Activated CD4-positive, alpha-beta memory T cell treated with anti-CD3 and anti-CD28 coated beads for 36 hours (primary cell): Measurements from ENCODE around the gene MT1A. TPM values are rescaled to one million over a fixed set of nuclear protein-coding genes. Genes with fewer than 3 reads are reported as not detected.

Experiments used
- CTCF ChIA-PET: fragments of 350-600 bp; sonication (Branson Sonifier 250); formaldehyde crosslinking; loops from one replicate; lab custom pipeline; 2021; ENCODE audit warnings: antibody characterized with exemption, inconsistent platforms; lab: Charles Lee
- POLR2A ChIA-PET: fragments of 350-600 bp; sonication (Branson Sonifier 250); formaldehyde crosslinking; loops from one replicate; lab custom pipeline; 2021; ENCODE audit warnings: antibody characterized with exemption; lab: Charles Lee
- DNase-seq: peaks from one replicate; pipeline ENCODE4 v3.0.0-alpha.2; 2020
- H3K27ac Mint-ChIP-seq: one replicate; pipeline ENCODE4 v1.8.0; 2021; ENCODE audit warnings: mixed read lengths
- H3K27me3 Mint-ChIP-seq: one replicate; pipeline ENCODE4 v1.8.0; 2021; ENCODE audit warnings: mixed read lengths
- H3K36me3 Mint-ChIP-seq: one replicate; pipeline ENCODE4 v1.8.0; 2021; ENCODE audit warnings: mixed read lengths
- H3K4me1 Mint-ChIP-seq: one replicate; pipeline ENCODE4 v1.8.0; 2021; ENCODE audit warnings: low read depth, mixed read lengths
- H3K4me3 Mint-ChIP-seq: one replicate; pipeline ENCODE4 v1.8.0; 2021; ENCODE audit warnings: mild to moderate bottlenecking, mixed read lengths
- H3K9me3 Mint-ChIP-seq: one replicate; pipeline ENCODE4 v1.8.0; 2021; ENCODE audit warnings: mixed read lengths
- intact Hi-C: fragments of 100-400 bp; cut with micrococcal nuclease; formaldehyde crosslinking; loops from one replicate; pipeline ENCODE4 v1.15.1; 2023
- total RNA-seq, 2 experiments: library from RNA; stranded (reverse); gene quantifications; one replicate each; pipeline ENCODE4 v1.2.3, GENCODE V29; 2021

Gene MT1A
- total RNA-seq, 2 experiments from 2014 or later: 0.94 TPM; not detected in 1

GRCh38 chr16:56645838-56646237, 7.4 kb downstream of the MT1A start:
- no peak for DNase-seq
- intact Hi-C loops: no loop called here
- Mint-ChIP-seq H3K9me3 (no peaks in the 10 kb centered on the region), H3K27ac (no peak overlapping the region), H3K27me3 (peaks cover 23% of the 10 kb centered on the region), H3K36me3 (no peaks in the 10 kb centered on the region), H3K4me1 (peaks cover 18% of the 10 kb centered on the region), H3K4me3 (no peak overlapping the region)
- POLR2A ChIA-PET: no interaction called here
- CTCF ChIA-PET: interaction anchor here (0.7 kb wide), 1 partner anchor 23 kb away, joined by 3 read pairs; no protein-coding TSS in a partner anchor

- H3K36me3 Mint-ChIP-seq: no peaks in the 10 kb centered on the region
- DNase-seq: no peak
- peaks cover 12% of the 10 kb centered on the region for H3K4me1 Mint-ChIP-seq
- H3K27me3 Mint-ChIP-seq: peaks cover 30% of the 10 kb centered on the region
- no peak overlapping the region for H3K4me3 Mint-ChIP-seq
- CTCF ChIA-PET: interaction anchor here (1.6 kb wide), 1 partner anchor 71 kb away, joined by 3 read pairs; no protein-coding TSS in a partner anchor
- intact Hi-C loops: no loop called here
- POLR2A ChIA-PET: no interaction called here
- H3K27ac Mint-ChIP-seq: no peak overlapping the region
- no peaks in the 10 kb centered on the region for H3K9me3 Mint-ChIP-seq
Observed at GRCh38 chr16:56647641-56648431, 9.4 kb downstream of the MT1A start.

- Mint-ChIP-seq H3K27ac (no peak overlapping the region), H3K36me3 (no peaks in the 10 kb centered on the region), H3K4me3 (no peak overlapping the region), H3K4me1 (peaks cover under 1% of the 10 kb centered on the region), H3K27me3 (peaks cover 34% of the 10 kb centered on the region), H3K9me3 (no peaks in the 10 kb centered on the region)
- POLR2A ChIA-PET: no interaction called here
- CTCF ChIA-PET: no interaction called here
- intact Hi-C loops: no loop called here
- DNase-seq: no peak
Observed at GRCh38 chr16:56649271-56649670, 10.8 kb downstream of the MT1A start.

- no peaks in the 10 kb centered on the region for H3K4me1 Mint-ChIP-seq
- H3K9me3 Mint-ChIP-seq: no peaks in the 10 kb centered on the region
- no peak overlapping the region for H3K27ac Mint-ChIP-seq
- ChIA-PET POLR2A (no interaction called here), CTCF (no interaction called here)
- peaks cover 34% of the 10 kb centered on the region for H3K27me3 Mint-ChIP-seq
- no peak for DNase-seq
- intact Hi-C loops: no loop called here
- no peak overlapping the region for H3K4me3 Mint-ChIP-seq
- no peaks in the 10 kb centered on the region for H3K36me3 Mint-ChIP-seq
Observed at GRCh38 chr16:56649820-56650219, 11.4 kb downstream of the MT1A start.

DNA sequence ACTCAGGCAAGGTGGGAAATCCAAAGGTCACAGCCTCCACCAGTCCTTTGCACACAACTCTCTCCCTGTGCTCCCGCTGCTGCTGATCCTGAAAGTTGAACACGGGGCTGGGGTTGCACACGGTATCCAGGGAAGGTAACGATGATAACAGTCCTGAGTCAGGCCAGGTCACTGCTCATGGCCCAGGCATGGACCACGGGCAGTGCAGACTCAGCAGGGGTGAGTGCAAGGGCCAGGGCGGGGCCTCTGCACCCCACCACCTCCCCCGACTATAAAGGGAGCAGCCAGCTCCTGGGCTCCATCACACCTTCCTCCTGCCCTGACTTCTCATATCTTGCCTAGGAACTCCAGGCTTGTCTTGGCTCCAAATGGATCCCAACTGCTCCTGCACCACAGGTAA, 13.1 kb downstream of the MT1A start, which contains the start of gene MT1B:
Gene MT1B (plus strand): TSS at position 301 of the 400 bp plus-strand sequence. CDS start 68 bp downstream, at position 369.
- H3K4me3 Mint-ChIP-seq: no peak within 1 kb of the TSS
- H3K4me1 Mint-ChIP-seq: no peaks in the 10 kb centered on the region
- DNase-seq: no peak
- no peak within 1 kb of the TSS for H3K27ac Mint-ChIP-seq
- POLR2A ChIA-PET: no interaction called here
- peaks cover 34% of the 10 kb centered on the region for H3K27me3 Mint-ChIP-seq
- H3K36me3 Mint-ChIP-seq: no peaks in the 10 kb centered on the region
- CTCF ChIA-PET: no interaction called here
- intact Hi-C loops: no loop called here
- H3K9me3 Mint-ChIP-seq: no peaks in the 10 kb centered on the region

- no peaks in the 10 kb centered on the region for H3K36me3 Mint-ChIP-seq
- DNase-seq: no peak
- POLR2A ChIA-PET: interaction anchor here (0.6 kb wide), 1 partner anchor 40 kb away, joined by 3 read pairs; no protein-coding TSS in a partner anchor
- H3K4me3 Mint-ChIP-seq: no peak overlapping the region
- CTCF ChIA-PET: interaction anchor here (1.8 kb wide), 1 partner anchor 9 kb away, joined by 5 read pairs; no protein-coding TSS in a partner anchor
- no peaks in the 10 kb centered on the region for H3K9me3 Mint-ChIP-seq
- peaks cover 29% of the 10 kb centered on the region for H3K27me3 Mint-ChIP-seq
- H3K4me1 Mint-ChIP-seq: peaks cover 4% of the 10 kb centered on the region
- H3K27ac Mint-ChIP-seq: no peak overlapping the region
- intact Hi-C loops: no loop called here
Observed at GRCh38 chr16:56652600-56652999, 14.1 kb downstream of the MT1A start.

- H3K4me1 Mint-ChIP-seq: peaks cover 8% of the 10 kb centered on the region
- no peak for DNase-seq
- H3K27me3 Mint-ChIP-seq: peaks cover 26% of the 10 kb centered on the region
- H3K9me3 Mint-ChIP-seq: no peaks in the 10 kb centered on the region
- H3K27ac Mint-ChIP-seq: no peak overlapping the region
- CTCF ChIA-PET: interaction anchor here (1.8 kb wide), 1 partner anchor 10 kb away, joined by 5 read pairs; no protein-coding TSS in a partner anchor
- H3K4me3 Mint-ChIP-seq: no peak overlapping the region
- no peaks in the 10 kb centered on the region for H3K36me3 Mint-ChIP-seq
- POLR2A ChIA-PET: no interaction called here
- intact Hi-C loops: no loop called here
Observed at GRCh38 chr16:56653218-56653617, 14.8 kb downstream of the MT1A start.

DNA sequence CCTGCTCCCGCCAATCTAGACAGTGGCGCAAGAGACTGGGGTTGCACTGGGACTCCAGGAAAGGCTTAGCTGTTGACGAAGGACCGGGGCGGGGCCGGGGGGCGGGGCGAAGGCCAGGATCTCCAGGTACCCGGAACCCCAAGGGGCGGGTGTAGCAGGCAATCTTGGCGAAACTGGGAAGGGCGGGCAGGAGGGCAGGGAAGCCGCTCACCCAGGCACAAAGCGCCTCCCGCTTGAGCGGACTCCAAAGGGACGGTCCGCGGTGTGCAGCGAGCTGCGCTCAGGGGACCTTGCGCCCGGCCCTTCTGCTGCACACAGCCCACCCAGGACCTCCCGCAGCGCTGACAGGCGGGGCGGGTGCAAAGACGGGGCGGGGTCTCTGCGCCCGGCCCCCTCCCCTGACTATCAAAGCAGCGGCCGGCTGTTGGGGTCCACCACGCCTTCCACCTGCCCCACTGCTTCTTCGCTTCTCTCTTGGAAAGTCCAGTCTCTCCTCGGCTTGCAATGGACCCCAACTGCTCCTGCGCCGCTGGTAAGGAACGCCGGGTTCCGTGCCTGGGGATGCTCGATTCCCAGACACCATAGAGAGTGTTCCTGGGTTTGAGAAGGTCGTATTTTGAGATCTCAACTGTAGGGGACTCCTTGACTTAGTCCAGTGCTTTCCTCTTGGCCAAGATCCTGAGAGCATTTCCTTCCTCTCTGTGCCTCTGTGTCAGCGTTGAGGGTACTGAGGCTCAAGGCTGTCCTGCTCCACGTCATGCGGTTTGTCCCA, 19.3 kb downstream of the MT1A start, which contains the start of gene MT1F:
Gene MT1F (plus strand): TSS at position 405 of the 772 bp plus-strand sequence. CDS start 100 bp downstream, at position 505.
- peaks cover 14% of the 10 kb centered on the region for H3K4me1 Mint-ChIP-seq
- no peaks in the 10 kb centered on the region for H3K36me3 Mint-ChIP-seq
- intact Hi-C loops: loop anchor here (1.0 to 2.0 kb wide), 3 partner anchors 14 to 47 kb away; no protein-coding TSS in a partner anchor
- POLR2A ChIA-PET: no interaction called here
- peak; percentile 84 for DNase-seq
- peaks cover 4% of the 10 kb centered on the region for H3K27me3 Mint-ChIP-seq
- no peaks in the 10 kb centered on the region for H3K9me3 Mint-ChIP-seq
- CTCF ChIA-PET: interaction anchor here (1.0 kb wide), 1 partner anchor 44 kb away, joined by 5 read pairs; no protein-coding TSS in a partner anchor
- peak within 1 kb of the TSS; percentile 94 for H3K4me3 Mint-ChIP-seq
- H3K27ac Mint-ChIP-seq: peak within 1 kb of the TSS; percentile 69

GRCh38 chr16:56658327-56658875, 19.9 kb downstream of the MT1A start:
- DNase-seq: no peak
- H3K27me3 Mint-ChIP-seq: peaks cover under 1% of the 10 kb centered on the region
- peaks cover 16% of the 10 kb centered on the region for H3K4me1 Mint-ChIP-seq
- H3K36me3 Mint-ChIP-seq: no peaks in the 10 kb centered on the region
- no peaks in the 10 kb centered on the region for H3K9me3 Mint-ChIP-seq
- H3K4me3 Mint-ChIP-seq: peak overlapping the region; percentile 94
- no peak overlapping the region for H3K27ac Mint-ChIP-seq
- ChIA-PET CTCF (interaction anchor here (0.7 to 1.0 kb wide), 2 partner anchors 43 to 211 kb away, joined by 3 to 5 read pairs; no protein-coding TSS in a partner anchor), POLR2A (no interaction called here)
- intact Hi-C loops: loop anchor here (1.0 kb wide), 1 partner anchor 15 kb away; no protein-coding TSS in a partner anchor

DNA sequence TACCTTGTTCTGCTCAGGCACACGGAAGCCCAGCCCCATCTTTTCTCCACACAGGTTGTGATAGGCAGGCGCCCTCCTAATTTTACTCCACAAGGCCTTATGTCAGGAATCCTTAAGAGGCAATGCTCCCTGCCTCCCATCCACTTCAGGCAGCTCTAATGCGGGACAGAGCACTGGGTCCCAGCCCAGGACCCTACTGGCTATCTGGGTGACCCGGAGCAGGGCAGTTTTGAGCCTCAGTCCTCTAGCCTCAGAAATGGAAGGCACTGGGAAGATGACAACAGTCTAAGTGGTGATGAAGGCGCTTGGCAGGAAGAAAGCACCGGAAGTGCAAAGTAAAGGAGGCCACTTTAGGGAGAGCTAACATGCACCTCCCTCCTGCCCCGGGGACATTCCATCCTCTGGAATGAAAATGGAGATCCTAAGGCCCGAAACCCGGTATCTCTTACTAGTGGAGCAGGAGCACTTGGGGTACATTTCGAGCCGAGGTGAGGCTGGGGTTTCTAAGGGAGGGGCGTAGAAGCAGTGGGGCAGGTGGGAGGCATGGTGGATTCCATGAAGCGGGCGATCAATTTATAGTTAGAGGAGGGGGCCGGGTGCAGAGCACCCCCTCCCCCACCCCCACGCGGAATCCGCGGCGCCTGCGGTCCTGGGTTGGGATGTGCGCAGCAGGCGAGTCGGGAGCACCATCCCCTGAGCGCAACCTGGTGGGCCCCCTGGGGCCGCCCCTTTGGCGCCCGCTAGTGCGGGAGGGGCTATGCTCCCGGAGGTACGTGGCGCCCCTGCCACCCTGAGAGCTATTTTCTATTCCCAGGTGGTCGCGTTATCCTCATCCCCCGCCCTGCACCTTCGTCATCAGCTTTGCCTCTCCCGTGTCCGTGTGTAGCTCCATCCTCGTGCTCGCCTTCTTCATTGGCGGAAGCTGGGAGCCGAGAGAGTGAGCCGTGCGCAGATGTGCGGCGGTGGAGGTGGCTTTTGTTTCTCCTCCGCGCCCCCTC, 24.2 kb downstream of the MT1A start:
- H3K9me3 Mint-ChIP-seq: no peaks in the 10 kb centered on the region
- peaks cover 5% of the 10 kb centered on the region for H3K27me3 Mint-ChIP-seq
- peak; percentile 63 for DNase-seq
- H3K4me3 Mint-ChIP-seq: peak overlapping the region; percentile 80
- CTCF ChIA-PET: interaction anchor here (0.6 to 2.4 kb wide), 5 partner anchors 11 to 65 kb away, joined by 3 to 8 read pairs (median 4); partner anchors contain the start of gene MT2A
- peaks cover 15% of the 10 kb centered on the region for H3K4me1 Mint-ChIP-seq
- peak overlapping the region; percentile 62 for H3K27ac Mint-ChIP-seq
- peaks cover 2% of the 10 kb centered on the region for H3K36me3 Mint-ChIP-seq
- POLR2A ChIA-PET: no interaction called here
- intact Hi-C loops: loop anchor here (2.0 kb wide), 1 partner anchor 20 kb away; the partner anchor contains the start of gene MT1X
